PC-3 (cell line): ENCODE data around the gene DAO.

Source experiments
- EZH2 ChIP-seq: fragments of 300-600 bp; sonication (generic); IDR thresholded peaks from one replicate; pipeline ENCODE4 v1.6.1; 2017; ENCODE audit warnings: antibody characterized with exemption, mild to moderate bottlenecking, low read length; ENCODE audit not compliant: unreplicated experiment
- EZH2phosphoT487 ChIP-seq: fragments of 300-600 bp; sonication (generic); IDR thresholded peaks from 2 replicates; pipeline ENCODE4 v1.6.1; 2018; ENCODE audit warnings: mild to moderate bottlenecking, antibody characterized with exemption, low read length, borderline replicate concordance
- TF ChIP-seq, protein P1 (sequence below): fragments of 300-600 bp; sonication (generic); conservative IDR thresholded peaks from 2 replicates; pipeline ENCODE4 v1.5.1; 2017; ENCODE audit warnings: antibody characterized with exemption, low read depth, mild to moderate bottlenecking, low read length

- TF ChIP-seq, protein P1, sequence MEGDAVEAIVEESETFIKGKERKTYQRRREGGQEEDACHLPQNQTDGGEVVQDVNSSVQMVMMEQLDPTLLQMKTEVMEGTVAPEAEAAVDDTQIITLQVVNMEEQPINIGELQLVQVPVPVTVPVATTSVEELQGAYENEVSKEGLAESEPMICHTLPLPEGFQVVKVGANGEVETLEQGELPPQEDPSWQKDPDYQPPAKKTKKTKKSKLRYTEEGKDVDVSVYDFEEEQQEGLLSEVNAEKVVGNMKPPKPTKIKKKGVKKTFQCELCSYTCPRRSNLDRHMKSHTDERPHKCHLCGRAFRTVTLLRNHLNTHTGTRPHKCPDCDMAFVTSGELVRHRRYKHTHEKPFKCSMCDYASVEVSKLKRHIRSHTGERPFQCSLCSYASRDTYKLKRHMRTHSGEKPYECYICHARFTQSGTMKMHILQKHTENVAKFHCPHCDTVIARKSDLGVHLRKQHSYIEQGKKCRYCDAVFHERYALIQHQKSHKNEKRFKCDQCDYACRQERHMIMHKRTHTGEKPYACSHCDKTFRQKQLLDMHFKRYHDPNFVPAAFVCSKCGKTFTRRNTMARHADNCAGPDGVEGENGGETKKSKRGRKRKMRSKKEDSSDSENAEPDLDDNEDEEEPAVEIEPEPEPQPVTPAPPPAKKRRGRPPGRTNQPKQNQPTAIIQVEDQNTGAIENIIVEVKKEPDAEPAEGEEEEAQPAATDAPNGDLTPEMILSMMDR, result no peak
- TF ChIP-seq EZH2 (no peak), EZH2phosphoT487 (no peak)
Measured at GRCh38 chr12:108849660-108850059, 30.2 kb upstream of the DAO start.
